ENCODE results near the gene TGFBRAP1. TPM values are rescaled to one million over a fixed set of nuclear protein-coding genes. Genes with fewer than 3 reads are reported as not detected.

TGFBRAP1 gene
- total and polyA plus RNA-seq, 9 of the 15 experiments (the other 6 are each of a cell fraction or from before 2014, with no cell fraction given), result 3.7 to 18.0 (median 11.0) TPM

DNA sequence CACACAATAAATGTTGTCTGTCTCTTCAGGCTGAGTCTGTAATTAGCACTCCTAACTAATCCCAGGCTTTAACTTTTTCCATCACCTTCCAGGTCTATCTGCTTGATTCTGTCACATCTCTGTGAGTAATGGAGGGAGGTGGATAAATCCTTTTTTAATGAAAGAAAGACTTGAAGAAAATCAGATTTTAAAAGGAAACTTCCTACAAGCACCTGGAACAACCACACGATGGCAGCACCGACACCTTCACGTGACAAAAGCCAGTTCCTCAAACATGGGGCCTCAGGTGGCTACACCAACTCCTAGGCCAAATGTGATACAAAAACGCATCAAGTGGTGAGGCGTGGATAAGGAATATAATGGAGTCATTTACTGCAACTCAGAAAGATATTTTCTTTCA is 41.8 kb downstream of the TGFBRAP1 start (continued):
- TF ChIP-seq, protein P1, sequence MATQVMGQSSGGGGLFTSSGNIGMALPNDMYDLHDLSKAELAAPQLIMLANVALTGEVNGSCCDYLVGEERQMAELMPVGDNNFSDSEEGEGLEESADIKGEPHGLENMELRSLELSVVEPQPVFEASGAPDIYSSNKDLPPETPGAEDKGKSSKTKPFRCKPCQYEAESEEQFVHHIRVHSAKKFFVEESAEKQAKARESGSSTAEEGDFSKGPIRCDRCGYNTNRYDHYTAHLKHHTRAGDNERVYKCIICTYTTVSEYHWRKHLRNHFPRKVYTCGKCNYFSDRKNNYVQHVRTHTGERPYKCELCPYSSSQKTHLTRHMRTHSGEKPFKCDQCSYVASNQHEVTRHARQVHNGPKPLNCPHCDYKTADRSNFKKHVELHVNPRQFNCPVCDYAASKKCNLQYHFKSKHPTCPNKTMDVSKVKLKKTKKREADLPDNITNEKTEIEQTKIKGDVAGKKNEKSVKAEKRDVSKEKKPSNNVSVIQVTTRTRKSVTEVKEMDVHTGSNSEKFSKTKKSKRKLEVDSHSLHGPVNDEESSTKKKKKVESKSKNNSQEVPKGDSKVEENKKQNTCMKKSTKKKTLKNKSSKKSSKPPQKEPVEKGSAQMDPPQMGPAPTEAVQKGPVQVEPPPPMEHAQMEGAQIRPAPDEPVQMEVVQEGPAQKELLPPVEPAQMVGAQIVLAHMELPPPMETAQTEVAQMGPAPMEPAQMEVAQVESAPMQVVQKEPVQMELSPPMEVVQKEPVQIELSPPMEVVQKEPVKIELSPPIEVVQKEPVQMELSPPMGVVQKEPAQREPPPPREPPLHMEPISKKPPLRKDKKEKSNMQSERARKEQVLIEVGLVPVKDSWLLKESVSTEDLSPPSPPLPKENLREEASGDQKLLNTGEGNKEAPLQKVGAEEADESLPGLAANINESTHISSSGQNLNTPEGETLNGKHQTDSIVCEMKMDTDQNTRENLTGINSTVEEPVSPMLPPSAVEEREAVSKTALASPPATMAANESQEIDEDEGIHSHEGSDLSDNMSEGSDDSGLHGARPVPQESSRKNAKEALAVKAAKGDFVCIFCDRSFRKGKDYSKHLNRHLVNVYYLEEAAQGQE (IDR thresholded peaks at IDR 0.05; ENCODE audit: borderline replicate concordance), result peak; percentile 42
- TF ChIP-seq, protein P1 (CRISPR knock-in tag; IDR thresholded peaks at IDR 0.05; ENCODE audit: low read depth), result no peak
- TF ChIP-seq HCFC1 (IDR thresholded peaks at IDR 0.05; ENCODE audit: low read depth, low read length) (0 out of 2 replicates have a peak, but pooled peaks have one; percentile 23), TBL1XR1 (IDR thresholded peaks at IDR 0.05; ENCODE audit: low read length in 2 of 2) (no peak), CAMTA2 (CRISPR knock-in tag; conservative IDR thresholded peaks at IDR 0.05) (no peak), TEAD4 (IDR thresholded peaks at IDR 0.05; ENCODE audit: low read length) (0 out of 2 replicates have a peak, but pooled peaks have one; percentile 13), TEAD4 (CRISPR knock-in tag; IDR thresholded peaks at IDR 0.05; ENCODE audit: borderline replicate concordance) (no peak), BHLHE40 (IDR thresholded peaks at IDR 0.05; ENCODE audit: low read length) (peak; percentile 97), NCOA6 (IDR thresholded peaks at IDR 0.05) (no peak), TOE1 (IDR thresholded peaks at IDR 0.05; ENCODE audit: borderline replicate concordance) (peak; percentile 56; the same call in 1 of the 2 replicates), TOE1 (CRISPR knock-in tag; IDR thresholded peaks at IDR 0.05; ENCODE audit: borderline replicate concordance, low read depth) (no peak), YY1 (IDR thresholded peaks at IDR 0.05; ENCODE audit: borderline replicate concordance in 1 of 3, control insufficient read depth in 1 of 3, extremely low read depth in 1 of 3, insufficient read depth in 3 of 3, insufficient read length in 1 of 3, insufficient replicate concordance in 2 of 3, low read depth in 1 of 3, low read length in 2 of 3) (peak in 2 of 3 experiments; percentile 49 to 66), EGR1 (conservative IDR thresholded peaks at IDR 0.05) (no peak), PHF21A (IDR thresholded peaks at IDR 0.05; ENCODE audit: borderline replicate concordance, low read depth) (no peak)
- TF ChIP-seq, protein P2, sequence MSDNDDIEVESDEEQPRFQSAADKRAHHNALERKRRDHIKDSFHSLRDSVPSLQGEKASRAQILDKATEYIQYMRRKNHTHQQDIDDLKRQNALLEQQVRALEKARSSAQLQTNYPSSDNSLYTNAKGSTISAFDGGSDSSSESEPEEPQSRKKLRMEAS (CRISPR knock-in tag; IDR thresholded peaks at IDR 0.05), result peak; percentile 19; the same call in 1 of the 2 replicates
- TF ChIP-seq, protein P3, sequence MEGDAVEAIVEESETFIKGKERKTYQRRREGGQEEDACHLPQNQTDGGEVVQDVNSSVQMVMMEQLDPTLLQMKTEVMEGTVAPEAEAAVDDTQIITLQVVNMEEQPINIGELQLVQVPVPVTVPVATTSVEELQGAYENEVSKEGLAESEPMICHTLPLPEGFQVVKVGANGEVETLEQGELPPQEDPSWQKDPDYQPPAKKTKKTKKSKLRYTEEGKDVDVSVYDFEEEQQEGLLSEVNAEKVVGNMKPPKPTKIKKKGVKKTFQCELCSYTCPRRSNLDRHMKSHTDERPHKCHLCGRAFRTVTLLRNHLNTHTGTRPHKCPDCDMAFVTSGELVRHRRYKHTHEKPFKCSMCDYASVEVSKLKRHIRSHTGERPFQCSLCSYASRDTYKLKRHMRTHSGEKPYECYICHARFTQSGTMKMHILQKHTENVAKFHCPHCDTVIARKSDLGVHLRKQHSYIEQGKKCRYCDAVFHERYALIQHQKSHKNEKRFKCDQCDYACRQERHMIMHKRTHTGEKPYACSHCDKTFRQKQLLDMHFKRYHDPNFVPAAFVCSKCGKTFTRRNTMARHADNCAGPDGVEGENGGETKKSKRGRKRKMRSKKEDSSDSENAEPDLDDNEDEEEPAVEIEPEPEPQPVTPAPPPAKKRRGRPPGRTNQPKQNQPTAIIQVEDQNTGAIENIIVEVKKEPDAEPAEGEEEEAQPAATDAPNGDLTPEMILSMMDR (IDR thresholded peaks at IDR 0.05 in 2 of 3, conservative IDR thresholded peaks at IDR 0.05 in 1 of 3; ENCODE audit: insufficient read depth in 2 of 3, low read depth in 1 of 3, low read length in 3 of 3), result peak; percentile 64 to 77 (median 74)
- TF ChIP-seq, protein P4, sequence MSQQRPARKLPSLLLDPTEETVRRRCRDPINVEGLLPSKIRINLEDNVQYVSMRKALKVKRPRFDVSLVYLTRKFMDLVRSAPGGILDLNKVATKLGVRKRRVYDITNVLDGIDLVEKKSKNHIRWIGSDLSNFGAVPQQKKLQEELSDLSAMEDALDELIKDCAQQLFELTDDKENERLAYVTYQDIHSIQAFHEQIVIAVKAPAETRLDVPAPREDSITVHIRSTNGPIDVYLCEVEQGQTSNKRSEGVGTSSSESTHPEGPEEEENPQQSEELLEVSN (IDR thresholded peaks at IDR 0.05; ENCODE audit: borderline replicate concordance in 1 of 2, extremely low read depth in 1 of 2, insufficient read depth in 1 of 2, insufficient read length in 1 of 2, low read depth in 1 of 2, low read length in 1 of 2, poor library complexity in 1 of 2, severe bottlenecking in 1 of 2), result peak in 1 of 2 experiments; percentile 19
